GM12878 (cell line): ENCODE data around the gene LMX1A.

Experiments
- CTCF ChIP-seq, 3 experiments: IDR thresholded peaks in 2 of 3; conservative IDR thresholded peaks in 1 of 3; 2 replicates each; pipeline ENCODE4 v1.5.1; 2011; ENCODE audit warnings: low read depth in 3 of 3, low read length in 3 of 3, mild to moderate bottlenecking in 3 of 3, control low read depth in 2 of 3, moderate library complexity in 2 of 3, inconsistent platforms in 1 of 3, mixed read lengths in 1 of 3; ENCODE audit not compliant: control insufficient read depth in 2 of 3, insufficient read depth in 1 of 3; ENCODE audit errors: extremely low read depth in 1 of 3
- EP300 ChIP-seq, 2 experiments: fragments of 150-350 bp in 1 of 2; IDR thresholded peaks; 2 replicates each; pipeline ENCODE4 v1.6.1; 2011 to 2012; ENCODE audit warnings: low read depth in 2 of 2, low read length in 2 of 2, borderline replicate concordance in 1 of 2, improper control_type of control experiment in 1 of 2, inconsistent platforms in 1 of 2; ENCODE audit not compliant: control insufficient read depth in 1 of 2
- HDGF ChIP-seq: fragments of 450-650 bp; IDR thresholded peaks from 2 replicates; pipeline ENCODE4 v1.6.1; 2016; ENCODE audit warnings: antibody characterized with exemption
- MYC ChIP-seq: IDR thresholded peaks from 2 replicates; pipeline ENCODE4 v1.6.1; 2011; ENCODE audit warnings: mild to moderate bottlenecking, low read length, moderate library complexity, inconsistent platforms; ENCODE audit not compliant: insufficient read depth, insufficient replicate concordance, insufficient read length, severe bottlenecking
- POLR2A ChIP-seq: IDR thresholded peaks from 2 replicates; pipeline ENCODE4 v1.6.1; 2011; ENCODE audit warnings: low read depth, mild to moderate bottlenecking, low read length
- SMAD1 ChIP-seq: fragments of 450-650 bp; IDR thresholded peaks from 2 replicates; pipeline ENCODE4 v1.6.1; 2018; ENCODE audit warnings: mild to moderate bottlenecking, low read depth; ENCODE audit not compliant: partially characterized antibody
- YY1 ChIP-seq: IDR thresholded peaks from 2 replicates; pipeline ENCODE4 v1.6.1; 2011; ENCODE audit warnings: low read depth, mild to moderate bottlenecking, low read length
- ZNF274 ChIP-seq: IDR thresholded peaks from one replicate; pipeline ENCODE4 v1.8.0; 2011; ENCODE audit not compliant: insufficient read length, insufficient read depth
- ZNF622 ChIP-seq: fragments of 450-650 bp; IDR thresholded peaks from 2 replicates; pipeline ENCODE4 v1.6.1; 2017; ENCODE audit warnings: mild to moderate bottlenecking, inconsistent platforms

DNA sequence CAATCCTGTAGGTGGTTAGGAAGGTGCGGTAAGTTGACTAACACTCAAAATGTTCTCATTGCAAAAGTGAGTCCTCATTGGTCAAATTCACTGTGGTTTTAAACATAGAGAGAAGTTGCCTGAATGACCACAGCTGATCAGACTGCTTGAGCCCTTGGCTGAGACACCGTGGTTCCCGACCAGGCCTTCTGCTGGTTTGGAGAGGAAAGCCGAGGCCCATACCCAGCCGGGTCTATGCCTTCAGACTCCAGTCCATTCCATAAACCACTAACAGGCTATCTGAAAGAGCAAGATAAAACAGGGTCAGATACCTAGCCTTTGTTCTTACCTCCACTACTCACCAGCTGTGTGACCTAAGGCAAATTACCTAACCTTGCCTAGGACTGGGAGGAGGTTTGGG lies 133.9 kb downstream of the LMX1A start:
- TF ChIP-seq EP300 (IDR thresholded peaks at IDR 0.05; ENCODE audit: borderline replicate concordance in 1 of 2, control insufficient read depth in 1 of 2, low read depth in 2 of 2, low read length in 2 of 2) (no peak), SMAD1 (no peak), POLR2A (no peak), ZNF274 (no peak), ZNF622 (no peak), CTCF (IDR thresholded peaks at IDR 0.05 in 2 of 3, conservative IDR thresholded peaks at IDR 0.05 in 1 of 3; ENCODE audit: control insufficient read depth in 2 of 3, extremely low read depth in 1 of 3, insufficient read depth in 1 of 3, low read depth in 3 of 3, low read length in 3 of 3) (no peak), MYC (no peak), YY1 (no peak), HDGF (no peak)
